OCI-LY7 (cell line): Measurements from ENCODE around the gene PADI6. TPM values are rescaled to one million over a fixed set of nuclear protein-coding genes. Genes with fewer than 3 reads are reported as not detected.

Experiments used
- BruUV-seq: library from RNA; stranded (reverse); fragments of 400-500 nt; replicated peaks from 2 replicates; lab custom pipeline; 2021; lab: Mats Ljungman, UMichigan
- CTCF ChIA-PET: fragments of 300-600 bp; sonication (Branson Sonifier 250); formaldehyde crosslinking; loops from one replicate; lab custom pipeline; 2022; ENCODE audit warnings: antibody characterized with exemption; ENCODE audit not compliant: unreplicated experiment; lab: Charles Lee
- POLR2A ChIA-PET: fragments of 300-600 bp; sonication (Branson Sonifier 250); formaldehyde crosslinking; loops from one replicate; lab custom pipeline; 2022; ENCODE audit warnings: antibody characterized with exemption; lab: Charles Lee
- DNase-seq: peaks from one replicate; pipeline ENCODE4 v3.0.0-alpha.2; 2015; ENCODE audit warnings: low spot score
- H2AFZ ChIP-seq: fragments of 200-600 bp; sonication (generic), shearing (Covaris generic); 2 replicates; pipeline ENCODE4 v1.6.1; 2014; ENCODE audit warnings: mild to moderate bottlenecking, antibody characterized with exemption, low read length, moderate library complexity
- H3K27ac ChIP-seq: fragments of 200-600 bp; sonication (generic); 2 replicates; pipeline ENCODE4 v1.5.1; 2014; ENCODE audit warnings: mixed run types, low read depth, mild to moderate bottlenecking, moderate library complexity, low read length, inconsistent platforms; ENCODE audit not compliant: poor library complexity, severe bottlenecking
- H3K36me3 ChIP-seq: fragments of 200-600 bp; sonication (generic); 2 replicates; pipeline ENCODE4 v1.6.1; 2014; ENCODE audit warnings: mild to moderate bottlenecking, antibody characterized with exemption, low read length, moderate library complexity, mixed read lengths; ENCODE audit not compliant: insufficient read depth
- H3K4me1 ChIP-seq: fragments of 200-600 bp; sonication (generic); 2 replicates; pipeline ENCODE4 v1.5.1; 2014; ENCODE audit warnings: mild to moderate bottlenecking, low read length; ENCODE audit not compliant: insufficient read depth, poor library complexity, severe bottlenecking
- H3K4me2 ChIP-seq: fragments of 200-600 bp; sonication (generic); 2 replicates; pipeline ENCODE4 v1.6.1; 2014; ENCODE audit warnings: mild to moderate bottlenecking, low read length
- H3K4me3 ChIP-seq: fragments of 200-600 bp; sonication (generic); 2 replicates; pipeline ENCODE4 v1.5.1; 2014; ENCODE audit warnings: mild to moderate bottlenecking, low read depth, low read length; ENCODE audit not compliant: poor library complexity, severe bottlenecking
- H3K79me2 ChIP-seq: fragments of 200-600 bp; sonication (generic); 2 replicates; pipeline ENCODE4 v1.6.1; 2016; ENCODE audit warnings: low read depth, mild to moderate bottlenecking, low read length, moderate library complexity, mixed read lengths; ENCODE audit not compliant: insufficient read depth
- H3K9me2 ChIP-seq: fragments of 200-600 bp; sonication (generic); 2 replicates; pipeline ENCODE4 v1.6.1; 2016; ENCODE audit warnings: mild to moderate bottlenecking, low read length, mixed read lengths; ENCODE audit not compliant: insufficient read depth
- H3K9me3 ChIP-seq: fragments of 200-600 bp; sonication (generic); 2 replicates; pipeline ENCODE4 v1.6.1; 2014; ENCODE audit warnings: mild to moderate bottlenecking, mixed run types, low read length, mixed read lengths
- H4K20me1 ChIP-seq: fragments of 200-600 bp; sonication (generic); 2 replicates; pipeline ENCODE4 v1.6.1; 2014; ENCODE audit warnings: mild to moderate bottlenecking, antibody characterized with exemption, low read length, moderate library complexity, mixed read lengths; ENCODE audit not compliant: insufficient read depth
- EZH2phosphoT487 ChIP-seq: fragments of 200-600 bp; sonication (generic); IDR thresholded peaks from 2 replicates; pipeline ENCODE4 v1.6.1; 2018; ENCODE audit warnings: low read depth, borderline replicate concordance, mild to moderate bottlenecking, mixed run types, antibody characterized with exemption, low read length, moderate library complexity, mixed read lengths
- intact Hi-C: fragments of 100-400 bp; cut with micrococcal nuclease; formaldehyde crosslinking; loops from one replicate; pipeline ENCODE4 v1.10.0; 2022; ENCODE audit not compliant: unreplicated experiment
- total RNA-seq, 2 experiments: library from RNA; depleted of rRNA in 1 of 2; stranded (reverse); fragments of >200 nt in 1 of 2; shearing (Covaris generic) in 1 of 2; gene quantifications; 2 replicates each; pipeline ENCODE4 v1.2.3, GENCODE V29; 2014 to 2022
- TF ChIP-seq, protein P1 (sequence below): fragments of 200-600 bp; sonication (generic); conservative IDR thresholded peaks from 2 replicates; pipeline ENCODE4 v1.5.1; 2014; ENCODE audit warnings: mild to moderate bottlenecking, antibody characterized with exemption, low read length, moderate library complexity, mixed read lengths

Gene PADI6
- total RNA-seq, 2 experiments from 2014 or later = not detected

GRCh38 chr1:17433261-17433660 lies 61.3 kb downstream of the PADI6 start:
- no TSS peak for BruUV-seq
- no peak for DNase-seq
- ChIA-PET POLR2A (no interaction called here), CTCF (no interaction called here)
- H3K36me3 ChIP-seq = peaks cover 88% of the 10 kb centered on the region
- no peak overlapping the region for H3K4me2 ChIP-seq
- no peak overlapping the region for H2AFZ ChIP-seq
- TF ChIP-seq, protein P1, sequence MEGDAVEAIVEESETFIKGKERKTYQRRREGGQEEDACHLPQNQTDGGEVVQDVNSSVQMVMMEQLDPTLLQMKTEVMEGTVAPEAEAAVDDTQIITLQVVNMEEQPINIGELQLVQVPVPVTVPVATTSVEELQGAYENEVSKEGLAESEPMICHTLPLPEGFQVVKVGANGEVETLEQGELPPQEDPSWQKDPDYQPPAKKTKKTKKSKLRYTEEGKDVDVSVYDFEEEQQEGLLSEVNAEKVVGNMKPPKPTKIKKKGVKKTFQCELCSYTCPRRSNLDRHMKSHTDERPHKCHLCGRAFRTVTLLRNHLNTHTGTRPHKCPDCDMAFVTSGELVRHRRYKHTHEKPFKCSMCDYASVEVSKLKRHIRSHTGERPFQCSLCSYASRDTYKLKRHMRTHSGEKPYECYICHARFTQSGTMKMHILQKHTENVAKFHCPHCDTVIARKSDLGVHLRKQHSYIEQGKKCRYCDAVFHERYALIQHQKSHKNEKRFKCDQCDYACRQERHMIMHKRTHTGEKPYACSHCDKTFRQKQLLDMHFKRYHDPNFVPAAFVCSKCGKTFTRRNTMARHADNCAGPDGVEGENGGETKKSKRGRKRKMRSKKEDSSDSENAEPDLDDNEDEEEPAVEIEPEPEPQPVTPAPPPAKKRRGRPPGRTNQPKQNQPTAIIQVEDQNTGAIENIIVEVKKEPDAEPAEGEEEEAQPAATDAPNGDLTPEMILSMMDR = no peak
- TF ChIP-seq EZH2phosphoT487 = no peak
- peaks cover 60% of the 10 kb centered on the region for H4K20me1 ChIP-seq
- H3K27ac ChIP-seq = no peak overlapping the region
- H3K79me2 ChIP-seq = peaks cover 89% of the 10 kb centered on the region
- intact Hi-C loops = no loop called here
- no peaks in the 10 kb centered on the region for H3K9me3 ChIP-seq
- H3K9me2 ChIP-seq = no peaks in the 10 kb centered on the region
- H3K4me3 ChIP-seq = no peak overlapping the region
- peaks cover 19% of the 10 kb centered on the region for H3K4me1 ChIP-seq

- DNase-seq = no peak
- Histone ChIP-seq H3K4me3 (no peak overlapping the region), H2AFZ (no peak overlapping the region), H4K20me1 (peaks cover 56% of the 10 kb centered on the region), H3K79me2 (peaks cover 88% of the 10 kb centered on the region), H3K4me2 (no peak overlapping the region), H3K9me3 (no peaks in the 10 kb centered on the region), H3K4me1 (peaks cover 19% of the 10 kb centered on the region), H3K36me3 (peaks cover 85% of the 10 kb centered on the region), H3K27ac (no peak overlapping the region), H3K9me2 (no peaks in the 10 kb centered on the region)
- intact Hi-C loops = no loop called here
- ChIA-PET CTCF (no interaction called here), POLR2A (no interaction called here)
- TF ChIP-seq EZH2phosphoT487 = no peak
- TF ChIP-seq, protein P1 = no peak
- no TSS peak for BruUV-seq
Observed at GRCh38 chr1:17434016-17434415, 62.0 kb downstream of the PADI6 start.

DNA sequence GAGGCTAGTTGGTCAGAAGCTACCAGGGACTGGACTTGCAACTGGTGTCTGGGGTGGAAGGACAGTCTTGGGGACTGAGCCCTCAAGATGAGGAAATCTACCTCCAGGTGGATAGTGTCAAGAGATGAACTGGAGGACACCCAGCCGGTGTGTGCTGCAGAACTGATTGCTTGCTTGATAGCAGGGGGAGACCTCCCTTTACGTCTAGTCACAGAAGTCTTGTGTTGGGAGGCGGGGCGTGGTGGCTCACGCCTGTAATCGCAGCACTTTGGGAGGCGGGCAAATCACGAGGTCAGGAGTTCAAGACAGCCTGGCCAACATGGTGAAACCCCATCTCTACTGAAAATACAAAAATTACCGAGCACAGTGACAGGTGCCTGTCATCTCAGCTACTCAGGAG lies 62.6 kb downstream of the PADI6 start:
- POLR2A ChIA-PET = no interaction called here
- Histone ChIP-seq H3K27ac (no peak overlapping the region), H3K4me3 (no peak overlapping the region), H2AFZ (no peak overlapping the region), H3K9me3 (no peaks in the 10 kb centered on the region), H3K4me1 (peaks cover 19% of the 10 kb centered on the region), H3K79me2 (peaks cover 87% of the 10 kb centered on the region), H4K20me1 (peaks cover 51% of the 10 kb centered on the region), H3K36me3 (peaks cover 81% of the 10 kb centered on the region), H3K9me2 (no peaks in the 10 kb centered on the region), H3K4me2 (no peak overlapping the region)
- TF ChIP-seq EZH2phosphoT487 = no peak
- TF ChIP-seq, protein P1 = no peak
- BruUV-seq = no TSS peak
- intact Hi-C loops = no loop called here
- no peak for DNase-seq
- CTCF ChIA-PET = no interaction called here
